Fibroblast of skin of left quadriceps (primary cell): ENCODE results near the gene CTDSPL.

Experiments
- DNase-seq, 2 experiments: peaks; one replicate each; pipeline ENCODE4 v3.0.0-alpha.2; 2013; ENCODE audit warnings: low read depth in 2 of 2

Gene CTDSPL

DNA sequence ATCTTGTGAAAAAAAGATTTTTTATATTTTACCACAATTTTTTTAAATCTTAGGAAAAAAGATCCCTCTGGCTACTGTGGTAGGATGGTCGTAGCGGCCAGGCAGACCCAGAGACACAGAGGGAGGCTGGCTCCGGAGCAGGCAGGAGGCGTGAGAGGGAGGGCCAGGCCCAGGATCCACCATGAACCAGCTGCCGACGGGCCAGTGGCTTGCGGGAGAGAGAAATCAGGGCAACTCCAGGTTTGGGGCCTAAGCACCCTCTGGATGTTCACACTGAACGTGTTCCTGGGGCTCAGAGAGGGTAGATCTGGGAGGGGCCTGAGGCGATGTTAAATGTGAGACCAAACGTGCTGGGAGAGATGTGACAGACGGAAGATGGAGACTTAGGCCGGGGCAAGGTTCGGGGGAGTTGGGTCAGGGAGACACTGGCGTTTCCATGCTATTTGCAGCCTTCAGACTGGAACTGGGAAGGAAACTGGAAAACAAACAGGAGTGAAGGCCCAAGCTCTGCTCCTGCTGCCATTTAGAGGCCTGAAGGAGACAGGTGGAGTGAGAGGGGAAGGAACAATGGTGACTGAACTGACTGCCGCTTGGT lies 127.3 kb downstream of the CTDSPL start:
- DNase-seq: no peak

DNA sequence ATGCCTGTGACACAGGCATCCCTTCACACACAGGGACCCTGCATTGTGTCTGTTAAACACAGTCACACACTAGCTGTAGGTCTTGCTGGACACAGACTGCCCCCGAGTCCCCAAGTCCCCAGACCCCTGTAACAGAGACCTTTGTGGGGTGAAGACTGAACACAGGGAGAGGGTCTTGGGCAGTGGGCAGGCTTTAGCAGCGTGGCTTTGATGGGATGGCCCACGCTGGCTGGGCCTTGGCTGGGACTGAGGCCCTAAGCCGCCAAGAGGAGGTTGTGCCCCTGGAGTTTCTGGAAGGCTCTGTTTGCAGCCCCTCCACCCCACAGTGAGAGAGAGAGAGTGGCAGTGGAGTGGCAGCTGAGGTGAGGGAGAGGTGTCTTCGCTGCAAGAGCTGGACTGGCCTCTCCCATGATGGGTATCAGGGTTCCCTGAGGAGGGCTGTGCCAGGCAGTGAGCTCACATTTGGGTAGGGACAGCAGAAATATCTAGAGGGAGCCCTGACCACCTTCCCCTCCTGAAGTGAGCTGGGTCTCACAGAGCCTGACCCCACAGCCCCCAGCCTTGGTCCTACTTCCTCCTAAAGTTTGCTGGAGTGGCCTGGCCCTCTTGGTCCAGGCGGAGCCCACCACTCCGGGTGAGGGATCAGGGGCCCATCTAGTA lies 128.3 kb downstream of the CTDSPL start:
- DNase-seq: no peak

DNA sequence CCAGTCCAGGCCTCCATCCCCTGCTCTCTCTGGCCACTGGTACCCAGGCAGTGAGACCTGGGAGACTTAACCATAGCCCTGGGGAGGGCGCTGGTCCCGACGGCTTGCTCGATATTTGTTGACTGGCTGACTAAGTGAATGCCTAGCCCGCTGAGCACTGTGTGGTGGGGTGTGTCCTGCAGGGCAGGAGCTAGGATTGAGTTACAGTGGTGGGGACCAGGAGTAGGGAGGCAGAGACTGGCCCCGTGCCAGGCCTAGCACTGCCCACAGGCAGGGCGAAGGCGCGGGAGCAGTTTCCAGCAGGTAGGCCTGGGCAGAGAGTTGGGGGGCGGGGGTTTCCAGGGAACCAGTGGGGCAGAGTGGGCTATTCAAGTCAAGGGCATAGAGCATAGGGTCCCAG lies 128.8 kb downstream of the CTDSPL start, which contains the start of gene VILL:
Gene VILL, plus strand, starts transcription at position 260 of the 400 bp plus-strand sequence. CDS start 2,887 bp downstream, outside the sequence.
- DNase-seq: no peak

- no peak for DNase-seq
These were observed 129.4 kb downstream of the CTDSPL start for GRCh38 chr3:37991109-37991508.

- DNase-seq: no peak
These were observed 130.1 kb downstream of the CTDSPL start for GRCh38 chr3:37991823-37992222.

DNA sequence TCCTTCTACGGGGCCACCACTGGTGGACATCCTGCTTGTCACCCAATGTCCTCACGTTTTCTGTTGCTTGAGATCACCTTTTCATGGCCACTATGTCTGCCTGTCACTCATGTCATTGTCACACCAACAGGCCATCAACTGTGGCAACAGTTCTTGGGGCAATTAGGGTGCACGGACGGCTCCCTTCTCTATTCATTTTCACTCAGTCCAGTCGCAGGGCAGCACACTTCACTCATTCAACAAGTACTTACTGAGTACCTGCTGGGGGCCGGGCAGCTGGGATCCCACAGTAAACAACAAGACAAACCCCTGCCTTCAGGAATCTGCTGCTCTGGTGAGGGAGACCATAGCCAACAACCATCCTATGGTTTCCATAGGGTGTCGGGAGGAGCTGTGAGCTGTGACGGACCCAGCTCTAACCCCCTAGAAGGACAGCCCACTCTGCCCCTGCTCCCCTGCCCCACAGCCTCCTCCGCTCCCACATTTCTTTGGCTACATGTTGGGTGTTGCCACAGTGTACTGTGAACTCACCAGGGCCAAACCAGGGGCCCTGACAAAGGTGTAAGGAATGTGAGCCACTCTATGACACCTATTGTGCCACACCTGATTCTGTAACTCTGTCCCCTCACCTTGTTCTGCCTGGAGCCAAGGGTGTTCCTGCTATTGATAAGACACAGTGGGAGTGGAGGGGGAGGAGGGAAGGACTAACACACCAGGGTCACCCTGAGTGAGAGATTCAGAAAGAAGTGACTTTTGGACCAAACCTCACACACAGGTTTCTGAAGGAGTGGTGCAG lies 130.8 kb downstream of the CTDSPL start:
- no peak for DNase-seq

GRCh38 chr3:37993067-37993455 lies 131.4 kb downstream of the CTDSPL start:
- no peak for DNase-seq

DNA sequence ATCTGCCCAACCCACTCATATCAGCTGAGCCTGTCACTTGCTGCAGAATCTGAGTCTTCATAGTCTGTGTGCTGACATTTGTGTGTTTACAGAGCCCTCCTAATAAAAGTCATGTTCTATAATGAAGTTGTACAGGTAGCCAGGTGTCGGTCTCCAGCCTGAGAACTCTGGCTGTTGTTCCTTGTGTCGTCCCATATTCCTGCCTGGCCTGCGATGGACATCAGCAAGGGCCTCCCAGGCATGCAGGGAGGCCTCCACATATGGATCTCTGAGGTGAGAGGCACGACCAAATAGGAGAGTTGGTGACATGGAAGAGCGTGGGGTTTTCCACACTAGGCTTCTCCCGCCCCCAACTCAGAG lies 131.8 kb downstream of the CTDSPL start:
- DNase-seq: no peak

- peak; percentile 31 to 36 for DNase-seq
These were observed 132.3 kb downstream of the CTDSPL start for GRCh38 chr3:37993820-37994638.

DNA sequence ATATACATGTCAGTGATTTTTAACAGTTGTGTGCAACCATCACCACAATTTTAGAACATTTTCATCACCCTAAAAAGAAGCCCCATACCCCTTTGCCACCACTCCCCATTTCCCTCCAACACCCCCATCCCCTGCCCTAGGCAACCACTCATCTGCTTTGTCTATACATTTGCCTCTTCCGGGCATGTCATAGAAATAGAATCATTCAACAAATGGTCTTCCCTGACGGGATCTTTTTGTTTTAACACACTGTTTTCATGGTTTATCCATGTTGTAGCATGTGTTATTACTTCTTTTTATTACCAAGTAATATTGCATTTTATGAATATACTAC lies 132.9 kb downstream of the CTDSPL start:
- DNase-seq: no peak

GRCh38 chr3:37995652-37996641 lies 134.3 kb downstream of the CTDSPL start:
- no peak for DNase-seq

DNA sequence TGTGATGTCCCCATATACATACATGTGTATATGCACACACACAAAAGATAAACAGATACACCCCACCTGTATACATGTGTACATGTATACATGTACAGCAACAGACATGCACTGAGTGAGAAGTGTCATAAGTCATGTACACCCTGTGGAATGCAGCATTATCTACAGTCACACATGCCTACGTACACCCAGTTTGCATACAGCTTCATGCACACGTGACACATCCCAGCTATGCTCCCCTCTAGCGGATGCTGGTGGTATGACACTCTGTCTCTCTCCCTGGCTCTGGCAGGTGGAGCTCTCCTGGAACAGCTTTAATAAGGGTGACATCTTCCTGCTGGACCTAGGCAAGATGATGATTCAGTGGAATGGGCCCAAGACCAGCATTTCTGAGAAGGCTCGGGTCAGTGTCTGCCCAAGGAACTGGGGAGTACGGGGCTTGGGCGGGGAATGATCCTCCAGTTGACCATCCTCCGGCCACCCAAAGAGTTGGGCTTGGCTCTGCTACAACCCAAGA lies 135.2 kb downstream of the CTDSPL start:
- peak; percentile 47 to 53 for DNase-seq

DNA sequence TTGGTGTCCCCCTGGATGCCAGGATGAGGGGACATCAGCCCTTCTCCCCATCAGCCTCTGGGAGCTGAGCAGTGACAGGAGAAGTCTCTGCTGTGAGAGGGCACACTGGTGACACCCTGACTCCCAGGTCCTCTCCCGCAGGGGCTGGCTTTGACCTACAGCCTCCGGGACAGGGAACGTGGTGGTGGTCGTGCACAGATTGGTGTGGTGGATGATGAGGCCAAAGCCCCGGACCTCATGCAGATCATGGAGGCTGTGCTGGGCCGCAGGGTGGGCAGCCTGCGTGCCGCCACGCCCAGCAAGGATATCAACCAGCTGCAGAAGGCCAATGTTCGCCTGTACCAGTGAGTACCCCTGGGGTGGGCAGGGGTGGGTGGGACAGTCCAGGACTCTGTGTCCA lies 135.7 kb downstream of the CTDSPL start:
- DNase-seq: no peak

- no peak for DNase-seq
These were observed 136.2 kb downstream of the CTDSPL start for GRCh38 chr3:37997791-37998370.

- DNase-seq: no peak
These were observed 138.2 kb downstream of the CTDSPL start for GRCh38 chr3:37999836-38000235.

GRCh38 chr3:38000242-38000916 lies 138.7 kb downstream of the CTDSPL start:
- DNase-seq: no peak

DNA sequence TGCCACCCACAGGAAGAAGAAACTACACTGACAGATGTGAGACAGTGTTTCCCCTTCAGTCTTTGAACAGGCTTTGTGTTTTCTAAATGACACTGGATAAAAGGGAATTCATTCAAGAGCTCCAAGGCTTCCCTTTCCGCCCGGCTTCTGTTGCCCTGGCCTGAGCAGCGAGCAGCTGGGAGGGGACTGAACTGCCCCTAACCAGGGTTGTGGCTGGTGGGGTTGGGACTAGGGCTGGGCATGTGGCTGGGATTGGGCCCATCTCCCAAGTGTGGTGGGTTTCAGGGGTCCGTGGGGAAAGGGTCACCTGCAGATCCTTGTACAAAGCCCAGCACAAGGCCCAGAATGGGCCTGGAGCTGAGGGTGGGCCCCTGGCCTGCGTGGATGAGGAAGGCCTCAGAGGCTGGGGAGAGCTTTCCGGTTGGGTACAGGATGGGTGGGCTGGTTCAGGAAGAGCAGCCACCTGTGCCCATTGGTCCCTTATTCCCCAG lies 139.3 kb downstream of the CTDSPL start:
- no peak for DNase-seq

GRCh38 chr3:38001456-38002081 lies 139.9 kb downstream of the CTDSPL start:
- DNase-seq: no peak

- DNase-seq: no peak
These were observed 140.7 kb downstream of the CTDSPL start for GRCh38 chr3:38002291-38002876.
